ENCODE data around the gene NR1H2. TPM values are rescaled to one million over a fixed set of nuclear protein-coding genes. Genes with fewer than 3 reads are reported as not detected.

NR1H2 gene
- total RNA-seq, 1 experiment from 2014 or later, result 40.3 TPM

GRCh38 chr19:50416034-50416977 lies 40.0 kb downstream of the NR1H2 start:
- Histone ChIP-seq H3K9me3 (ENCODE audit: control insufficient read depth in 1 of 2, insufficient read depth in 1 of 2, low read depth in 1 of 2, low read length in 2 of 2) (no peaks in the 10 kb centered on the region), H3K27ac (ENCODE audit: low read depth, low read length) (no peak overlapping the region), H4K20me1 (ENCODE audit: insufficient read depth) (no peaks in the 10 kb centered on the region), H3K4me1 (ENCODE audit: control insufficient read depth in 1 of 2, insufficient read depth in 2 of 2, low read length in 2 of 2) (no peaks in the 10 kb centered on the region), H3K9ac (ENCODE audit: low read length) (no peak overlapping the region), H3K36me3 (ENCODE audit: control insufficient read depth in 1 of 2, insufficient read depth in 2 of 2, low read length in 2 of 2) (peaks cover 0 to 5% of the 10 kb centered on the region in 2 experiments; a peak in 1 of 4 replicates), H3K4me2 (ENCODE audit: low read length) (no peak overlapping the region), H3K79me2 (ENCODE audit: insufficient read depth, low read length) (no peaks in the 10 kb centered on the region), H3K4me3 (replicated peaks in 1 of 2; ENCODE audit: low read depth in 1 of 2, low read length in 2 of 2) (no peak overlapping the region), H2AFZ (ENCODE audit: low read depth, low read length, poor library complexity, severe bottlenecking) (no peak overlapping the region), H3K9me2 (ENCODE audit: insufficient read depth) (no peaks in the 10 kb centered on the region), H3K27me3 (ENCODE audit: insufficient read depth, low read length) (no peaks in the 10 kb centered on the region)
- no peak for TF ChIP-seq SP1 (IDR thresholded peaks at IDR 0.05; ENCODE audit: low read depth)
- TF ChIP-seq ATF3 (IDR thresholded peaks at IDR 0.05), result no peak
- no peak for TF ChIP-seq YY1 (IDR thresholded peaks at IDR 0.05; ENCODE audit: extremely low read depth, insufficient replicate concordance, low read depth, low read length)
- TF ChIP-seq EZH2 (IDR thresholded peaks at IDR 0.05), result no peak
- TF ChIP-seq, protein P1, sequence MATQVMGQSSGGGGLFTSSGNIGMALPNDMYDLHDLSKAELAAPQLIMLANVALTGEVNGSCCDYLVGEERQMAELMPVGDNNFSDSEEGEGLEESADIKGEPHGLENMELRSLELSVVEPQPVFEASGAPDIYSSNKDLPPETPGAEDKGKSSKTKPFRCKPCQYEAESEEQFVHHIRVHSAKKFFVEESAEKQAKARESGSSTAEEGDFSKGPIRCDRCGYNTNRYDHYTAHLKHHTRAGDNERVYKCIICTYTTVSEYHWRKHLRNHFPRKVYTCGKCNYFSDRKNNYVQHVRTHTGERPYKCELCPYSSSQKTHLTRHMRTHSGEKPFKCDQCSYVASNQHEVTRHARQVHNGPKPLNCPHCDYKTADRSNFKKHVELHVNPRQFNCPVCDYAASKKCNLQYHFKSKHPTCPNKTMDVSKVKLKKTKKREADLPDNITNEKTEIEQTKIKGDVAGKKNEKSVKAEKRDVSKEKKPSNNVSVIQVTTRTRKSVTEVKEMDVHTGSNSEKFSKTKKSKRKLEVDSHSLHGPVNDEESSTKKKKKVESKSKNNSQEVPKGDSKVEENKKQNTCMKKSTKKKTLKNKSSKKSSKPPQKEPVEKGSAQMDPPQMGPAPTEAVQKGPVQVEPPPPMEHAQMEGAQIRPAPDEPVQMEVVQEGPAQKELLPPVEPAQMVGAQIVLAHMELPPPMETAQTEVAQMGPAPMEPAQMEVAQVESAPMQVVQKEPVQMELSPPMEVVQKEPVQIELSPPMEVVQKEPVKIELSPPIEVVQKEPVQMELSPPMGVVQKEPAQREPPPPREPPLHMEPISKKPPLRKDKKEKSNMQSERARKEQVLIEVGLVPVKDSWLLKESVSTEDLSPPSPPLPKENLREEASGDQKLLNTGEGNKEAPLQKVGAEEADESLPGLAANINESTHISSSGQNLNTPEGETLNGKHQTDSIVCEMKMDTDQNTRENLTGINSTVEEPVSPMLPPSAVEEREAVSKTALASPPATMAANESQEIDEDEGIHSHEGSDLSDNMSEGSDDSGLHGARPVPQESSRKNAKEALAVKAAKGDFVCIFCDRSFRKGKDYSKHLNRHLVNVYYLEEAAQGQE (IDR thresholded peaks at IDR 0.05; ENCODE audit: low read depth), result no peak
- TF ChIP-seq JUND (IDR thresholded peaks at IDR 0.05), result no peak
- TF ChIP-seq RAD21 (IDR thresholded peaks at IDR 0.05; ENCODE audit: low read depth), result no peak
- no peak for TF ChIP-seq ZNF274 (IDR thresholded peaks at IDR 0.05; ENCODE audit: low read depth, low read length)
- no TSS peak for BruUV-seq (replicated peaks)
- intact Hi-C loops (cut with micrococcal nuclease), result no loop called here
- DNase-seq (ENCODE audit: low read depth, low spot score), result no peak
- RAD21 ChIA-PET (ENCODE audit: low non-redundant PET in 1 of 2, low total read pairs in 2 of 2, uncharacterized antibody in 2 of 2, unreplicated experiment in 2 of 2), result interaction anchor here in 1 of 2 experiments (0.6 kb wide), 1 partner anchor 122 kb away, joined by 3 read pairs; no protein-coding TSS in a partner anchor
- ATAC-seq, result no peak; the same call in 1 of the 2 replicates
- CTCF ChIA-PET, result interaction anchor here (1.4 kb wide), 1 partner anchor 48 kb away, joined by 4 read pairs; no protein-coding TSS in a partner anchor
- POLR2A ChIA-PET, result no interaction called here
